HCT116 (cell line): ENCODE results near the gene PHF13. TPM values are rescaled to one million over a fixed set of nuclear protein-coding genes. Genes with fewer than 3 reads are reported as not detected.

Experiments used
- ATAC-seq: fragments of 200-7000 bp; cut with Tn5 transposase; 2 replicates; pipeline ENCODE4 v1.9.1; 2020; ENCODE audit warnings: mild to moderate bottlenecking, moderate library complexity
- BruUV-seq: library from RNA; stranded (reverse); fragments of 400-500 nt; replicated peaks from 2 replicates; lab custom pipeline; 2021; lab: Mats Ljungman, UMichigan
- CTCF ChIA-PET: fragments of 300-600 bp; sonication (Branson Sonifier 250); formaldehyde crosslinking; loops from one replicate; lab custom pipeline; 2021; ENCODE audit warnings: antibody characterized with exemption; lab: Charles Lee
- POLR2A ChIA-PET: fragments of 300-600, 350-600 bp; sonication (Branson Sonifier 250); formaldehyde crosslinking; loops from one replicate; lab custom pipeline; 2021; ENCODE audit warnings: antibody characterized with exemption; lab: Charles Lee
- RAD21 ChIA-PET, 2 experiments: fragments of 300-600 bp; sonication (Branson Sonifier 250); formaldehyde crosslinking; loops; one replicate each; lab custom pipeline; 2023; ENCODE audit warnings: low total read pairs in 2 of 2; ENCODE audit not compliant: uncharacterized antibody in 2 of 2, unreplicated experiment in 2 of 2, low non-redundant PET in 1 of 2; lab: Charles Lee
- DNase-seq: peaks from one replicate; pipeline ENCODE4 v3.0.0-alpha.2; 2010; ENCODE audit warnings: low read depth, low spot score
- H2AFZ ChIP-seq: fragments of 200-600 bp; shearing (Covaris generic), sonication (generic); 2 replicates; pipeline ENCODE4 v1.6.1; 2017; ENCODE audit warnings: low read depth, mixed run types, mixed read lengths, antibody characterized with exemption, low read length; ENCODE audit not compliant: poor library complexity, severe bottlenecking
- H3K27ac ChIP-seq: 2 replicates; pipeline ENCODE4 v1.5.1; 2012; ENCODE audit warnings: low read depth, low read length
- H3K27me3 ChIP-seq: fragments of 200-600 bp; sonication (generic); 2 replicates; pipeline ENCODE4 v1.6.1; 2016; ENCODE audit warnings: mixed run types, low read length, mixed read lengths; ENCODE audit not compliant: insufficient read depth
- H3K36me3 ChIP-seq, 2 experiments: fragments of 200-500 bp in 1 of 2; fragments of 200-600 bp in 1 of 2; sonication (Bioruptor generic) in 1 of 2; sonication (generic) in 1 of 2; 2 replicates each; pipeline versions ENCODE4 v1.5.1 to v1.6.1; 2014 to 2016; ENCODE audit warnings: low read length in 2 of 2, inconsistent platforms in 1 of 2, mixed read lengths in 1 of 2, mixed run types in 1 of 2; ENCODE audit not compliant: insufficient read depth in 2 of 2, control insufficient read depth in 1 of 2
- H3K4me1 ChIP-seq, 2 experiments: fragments of 200-600 bp in 1 of 2; sonication (generic) in 1 of 2; 2 replicates each; pipeline versions ENCODE4 v1.5.1 to v1.6.1; 2012 to 2017; ENCODE audit warnings: low read length in 2 of 2, inconsistent platforms in 1 of 2, mild to moderate bottlenecking in 1 of 2, mixed read lengths in 1 of 2, mixed run types in 1 of 2, moderate library complexity in 1 of 2; ENCODE audit not compliant: insufficient read depth in 2 of 2, control insufficient read depth in 1 of 2
- H3K4me2 ChIP-seq: fragments of 200-600 bp; sonication (generic); 2 replicates; pipeline ENCODE4 v1.6.1; 2017; ENCODE audit warnings: mixed run types, low read length, mixed read lengths
- H3K4me3 ChIP-seq, 2 experiments: fragments of 200-600 bp in 1 of 2; sonication (generic) in 1 of 2; replicated peaks in 1 of 2; 2 replicates each; pipeline ENCODE4 v1.5.1; 2011 to 2016; ENCODE audit warnings: low read length in 2 of 2, control low read depth in 1 of 2, low read depth in 1 of 2, mild to moderate bottlenecking in 1 of 2, mixed read lengths in 1 of 2, mixed run types in 1 of 2
- H3K79me2 ChIP-seq: fragments of 200-600 bp; sonication (generic); 2 replicates; pipeline ENCODE4 v1.6.1; 2017; ENCODE audit warnings: mild to moderate bottlenecking, mixed run types, low read length, moderate library complexity, mixed read lengths; ENCODE audit not compliant: insufficient read depth
- H3K9ac ChIP-seq: fragments of 200-600 bp; sonication (generic); 2 replicates; pipeline ENCODE4 v1.6.1; 2016; ENCODE audit warnings: low read length, mixed read lengths
- H3K9me2 ChIP-seq: fragments of 200-600 bp; sonication (generic), shearing (Covaris generic); 2 replicates; pipeline ENCODE4 v1.6.1; 2017; ENCODE audit warnings: mixed run types, mild to moderate bottlenecking, moderate library complexity; ENCODE audit not compliant: insufficient read depth
- H3K9me3 ChIP-seq, 2 experiments: fragments of 200-500 bp in 1 of 2; fragments of 200-600 bp in 1 of 2; sonication (Bioruptor generic) in 1 of 2; sonication (generic) in 1 of 2; 2 replicates each; pipeline ENCODE4 v1.6.1; 2014 to 2017; ENCODE audit warnings: low read length in 2 of 2, mixed read lengths in 2 of 2, inconsistent platforms in 1 of 2, low read depth in 1 of 2, mild to moderate bottlenecking in 1 of 2, mixed run types in 1 of 2, moderate library complexity in 1 of 2; ENCODE audit not compliant: control insufficient read depth in 1 of 2, insufficient read depth in 1 of 2
- H4K20me1 ChIP-seq: fragments of 200-600 bp; sonication (generic), shearing (Covaris generic); 2 replicates; pipeline ENCODE4 v1.6.1; 2017; ENCODE audit warnings: mixed run types, mild to moderate bottlenecking, moderate library complexity; ENCODE audit not compliant: insufficient read depth
- FOSL1 ChIP-seq: IDR thresholded peaks from 2 replicates; pipeline ENCODE4 v1.6.1; 2012; ENCODE audit warnings: low read depth
- POLR2AphosphoS5 ChIP-seq: IDR thresholded peaks from 2 replicates; pipeline ENCODE4 v1.6.1; 2011; ENCODE audit warnings: mild to moderate bottlenecking, low read depth, low read length, moderate library complexity
- RAD21 ChIP-seq: IDR thresholded peaks from 2 replicates; pipeline ENCODE4 v1.6.1; 2012; ENCODE audit warnings: low read depth, mild to moderate bottlenecking
- REST ChIP-seq: IDR thresholded peaks from 2 replicates; pipeline ENCODE4 v1.6.1; 2012; ENCODE audit warnings: low read depth
- TCF7L2 ChIP-seq: IDR thresholded peaks from 2 replicates; pipeline ENCODE4 v1.7.0; 2011; ENCODE audit warnings: borderline replicate concordance, inconsistent platforms; ENCODE audit not compliant: insufficient read depth, insufficient read length; ENCODE audit errors: extremely low read depth
- intact Hi-C: fragments of 100-400 bp; cut with micrococcal nuclease; formaldehyde crosslinking; loops from 2 replicates; pipeline ENCODE4 v1.10.0; 2022
- total RNA-seq: library from RNA; stranded (reverse); gene quantifications from one replicate; pipeline ENCODE4 v1.2.1, GENCODE V29; 2021; ENCODE audit not compliant: unreplicated experiment

The PHF13 gene
- total RNA-seq, 1 experiment from 2014 or later, result 25.8 TPM

- ATAC-seq, result no peak
- RAD21 ChIA-PET, result no interaction called here
- Histone ChIP-seq H3K9me2 (no peaks in the 10 kb centered on the region), H3K36me3 (peaks cover 27 to 40% of the 10 kb centered on the region in 2 experiments), H3K9ac (no peak overlapping the region), H3K27me3 (no peaks in the 10 kb centered on the region), H3K4me1 (peaks cover 0 to 22% of the 10 kb centered on the region in 2 experiments; a peak in 2 of 4 replicates), H3K4me3 (no peak overlapping the region), H2AFZ (no peak overlapping the region), H3K79me2 (peaks cover 83% of the 10 kb centered on the region), H3K27ac (no peak overlapping the region), H3K9me3 (no peaks in the 10 kb centered on the region), H4K20me1 (no peaks in the 10 kb centered on the region; the same call in 1 of the 2 replicates), H3K4me2 (no peak overlapping the region)
- no peak for TF ChIP-seq FOSL1
- no TSS peak for BruUV-seq
- POLR2A ChIA-PET, result no interaction called here
- CTCF ChIA-PET, result no interaction called here
- intact Hi-C loops, result no loop called here
- no peak for DNase-seq
Measured at GRCh38 chr1:6621429-6622391, 8.2 kb downstream of the PHF13 start.

GRCh38 chr1:6622396-6623152 is 9.0 kb downstream of the PHF13 start:
- no peak for ATAC-seq
- CTCF ChIA-PET, result no interaction called here

More at GRCh38 chr1:6622396-6623152, 9.0 kb downstream of the PHF13 start:
- H3K4me3 ChIP-seq, result no peak overlapping the region
- H3K79me2 ChIP-seq, result peaks cover 83% of the 10 kb centered on the region
- ChIA-PET POLR2A (no interaction called here), RAD21 (no interaction called here)
- DNase-seq, result no peak
- no peak overlapping the region for H2AFZ ChIP-seq
- no peaks in the 10 kb centered on the region for H4K20me1 ChIP-seq
- BruUV-seq, result no TSS peak
- no peak overlapping the region for H3K27ac ChIP-seq
- H3K4me1 ChIP-seq, result peaks cover 0 to 18% of the 10 kb centered on the region in 2 experiments; a peak in 2 of 4 replicates
- H3K9ac ChIP-seq, result no peak overlapping the region
- intact Hi-C loops, result no loop called here
- no peak overlapping the region for H3K4me2 ChIP-seq
- peaks cover 29 to 39% of the 10 kb centered on the region in 2 experiments for H3K36me3 ChIP-seq
- TF ChIP-seq RAD21 (no peak), TCF7L2 (no peak), REST (no peak), POLR2AphosphoS5 (no peak), FOSL1 (no peak)
- no peaks in the 10 kb centered on the region for H3K9me2 ChIP-seq
- no peaks in the 10 kb centered on the region for H3K27me3 ChIP-seq
- H3K9me3 ChIP-seq, result no peaks in the 10 kb centered on the region
